GM10248 (cell line): ENCODE measurements around the gene TTBK2.
A peak's percentile ranks its signal among the peaks of the same experiment; 100 is the strongest.

Experiments used
- CTCF ChIA-PET: fragments of 300-600 bp; sonication (Branson Sonifier 250); formaldehyde crosslinking; extraction: SDS; loops from one replicate; lab custom pipeline; 2021; ENCODE audit warnings: antibody characterized with exemption; lab: Yijun Ruan, JAX
- POLR2A ChIA-PET: fragments of 350-650 bp; sonication (Branson Sonifier 250); formaldehyde crosslinking; extraction: SDS; loops from one replicate; lab custom pipeline; 2020; ENCODE audit warnings: antibody characterized with exemption; lab: Yijun Ruan, JAX
- DNase-seq: peaks from one replicate; pipeline ENCODE4 v3.0.0; 2012; ENCODE audit errors: extremely low spot score
- CTCF ChIP-seq: IDR thresholded peaks from 2 replicates; pipeline ENCODE4 v1.5.1; 2012; ENCODE audit warnings: mild to moderate bottlenecking, low read depth; ENCODE audit errors: extremely low read depth, missing control alignments, control extremely low read depth

The TTBK2 gene

DNA sequence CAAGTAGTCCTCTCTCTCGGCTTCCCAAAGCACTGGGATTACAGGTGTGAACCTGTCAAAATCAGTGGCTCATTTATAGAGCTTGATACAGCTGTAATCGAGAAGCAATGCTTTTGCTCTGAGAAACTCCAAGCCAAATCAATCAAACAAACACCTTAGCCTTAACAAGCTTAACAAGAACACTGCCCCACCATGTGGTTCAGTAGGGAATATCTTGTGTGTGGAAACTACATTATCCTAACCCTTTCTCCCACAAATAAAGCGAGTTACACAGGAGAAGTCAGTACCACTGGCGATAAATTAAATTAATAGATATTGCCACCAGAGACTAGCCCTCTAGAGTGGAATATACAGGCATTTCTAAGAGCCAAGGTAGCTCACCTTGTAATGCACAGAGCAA, 197.5 kb downstream of the TTBK2 start:
- no peak for TF ChIP-seq CTCF
- DNase-seq = no peak
- CTCF ChIA-PET = interaction anchor here (1.1 to 1.9 kb wide), 3 partner anchors 10 to 203 kb away, joined by 3 to 7 read pairs (median 4); no protein-coding TSS in a partner anchor
- POLR2A ChIA-PET = no interaction called here

DNA sequence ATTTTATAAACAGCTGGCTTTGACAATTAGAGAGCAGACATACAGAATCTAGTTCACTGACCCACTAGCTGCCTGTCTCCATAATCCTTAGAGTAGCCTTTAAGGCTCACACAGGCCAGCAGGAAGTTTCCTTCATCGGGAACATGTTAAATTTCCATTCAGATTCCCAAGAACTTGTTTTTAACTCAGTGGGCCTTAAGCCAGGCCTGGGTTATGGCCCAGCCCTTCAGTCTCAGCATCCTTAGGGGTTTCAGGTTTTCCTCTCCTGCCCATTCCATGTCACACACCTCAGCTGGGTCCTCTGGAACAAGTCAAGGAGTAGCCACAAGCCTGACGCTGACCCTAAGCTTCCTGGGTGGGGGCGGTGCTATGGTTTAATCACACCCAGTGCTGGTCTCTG, 198.7 kb downstream of the TTBK2 start:
- no peak for TF ChIP-seq CTCF
- no peak for DNase-seq
- CTCF ChIA-PET = interaction anchor here (0.9 to 1.9 kb wide), 3 partner anchors 10 to 14 kb away, joined by 4 to 7 read pairs (median 4); no protein-coding TSS in a partner anchor
- POLR2A ChIA-PET = interaction anchor here (0.6 kb wide), 1 partner anchor 61 kb away, joined by 3 read pairs; no protein-coding TSS in a partner anchor

- DNase-seq = no peak
- ChIA-PET POLR2A (no interaction called here), CTCF (interaction anchor here (1.9 kb wide), 1 partner anchor 10 kb away, joined by 4 read pairs; no protein-coding TSS in a partner anchor)
- no peak for TF ChIP-seq CTCF
Measured at GRCh38 chr15:42721016-42721415, 199.6 kb downstream of the TTBK2 start.

DNA sequence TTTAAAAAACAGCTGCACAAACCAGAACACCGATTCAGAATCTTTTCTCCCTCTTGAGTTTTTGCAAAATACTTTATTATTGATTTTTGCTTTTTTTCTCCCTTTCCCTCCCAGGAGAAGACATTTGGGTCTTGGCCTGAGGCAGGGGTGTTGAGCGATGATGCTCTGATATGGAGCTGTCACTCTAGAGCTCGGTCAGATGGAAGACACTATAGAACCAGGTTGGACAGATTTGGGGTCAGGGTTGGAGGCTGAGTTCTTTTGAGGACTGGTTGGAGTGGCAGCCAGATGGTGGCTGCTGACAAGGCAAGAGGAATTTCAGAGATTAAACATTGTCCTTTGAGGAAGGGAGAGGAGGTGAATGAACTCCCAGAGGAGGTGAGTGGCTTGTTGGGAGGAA, 200.5 kb downstream of the TTBK2 start:
- DNase-seq = no peak
- TF ChIP-seq CTCF = no peak
- CTCF ChIA-PET = interaction anchor here (0.8 kb wide), 1 partner anchor 14 kb away, joined by 4 read pairs; no protein-coding TSS in a partner anchor
- POLR2A ChIA-PET = no interaction called here

DNA sequence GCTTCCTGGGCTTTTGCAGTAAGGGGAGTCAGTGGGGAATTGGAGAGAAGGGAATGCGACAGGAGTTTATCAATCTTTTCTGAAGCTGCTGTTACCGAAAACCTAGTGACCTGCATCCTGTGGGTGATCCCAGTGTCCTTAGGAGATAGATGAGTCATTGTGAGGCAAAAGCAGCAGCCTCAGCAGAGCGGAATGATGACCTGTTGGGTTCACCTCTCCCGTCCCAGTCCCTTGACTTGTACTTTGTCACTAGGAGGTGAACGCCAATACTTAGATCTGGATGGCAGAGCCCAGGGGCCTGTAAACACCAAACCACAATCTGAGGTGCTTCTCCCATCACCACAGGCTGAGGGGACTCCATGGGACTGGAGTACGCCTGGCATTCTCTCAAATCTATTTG, 201.5 kb downstream of the TTBK2 start:
- DNase-seq = no peak
- ChIA-PET CTCF (interaction anchor here (0.7 kb wide), 1 partner anchor 31 kb away, joined by 3 read pairs; no protein-coding TSS in a partner anchor), POLR2A (no interaction called here)
- no peak for TF ChIP-seq CTCF

DNA sequence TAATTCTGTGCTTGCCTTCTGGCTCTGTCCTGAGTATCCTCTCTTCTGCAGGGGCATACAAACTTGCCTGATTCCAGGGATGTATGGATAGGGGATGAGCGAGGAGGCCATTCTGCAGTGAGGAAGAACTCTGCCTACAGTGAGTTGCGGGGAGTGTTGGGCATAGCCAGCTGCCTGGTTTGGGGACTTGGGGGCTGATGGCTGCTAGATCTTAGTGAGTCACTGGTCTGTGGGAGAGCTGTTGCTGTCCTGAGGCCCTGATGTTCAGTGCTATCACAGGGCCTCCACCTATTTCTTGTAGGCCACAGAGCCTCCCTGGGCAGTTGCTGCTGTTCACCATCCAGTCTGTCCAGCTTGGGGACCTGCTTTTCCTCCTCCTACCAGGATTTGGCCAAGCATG, 204.0 kb downstream of the TTBK2 start:
- no peak for TF ChIP-seq CTCF
- DNase-seq = peak; percentile 8
- CTCF ChIA-PET = interaction anchor here (1.5 to 3.1 kb wide), 2 partner anchors 10 to 12 kb away, joined by 5 to 16 read pairs; no protein-coding TSS in a partner anchor
- POLR2A ChIA-PET = no interaction called here
